K562 (cell line): Measurements from ENCODE around the gene KIF26A. TPM values are rescaled to one million over a fixed set of nuclear protein-coding genes. Genes with fewer than 3 reads are reported as not detected.

Source experiments
- ATAC-seq: fragments of 200-7000 bp; cut with Tn5 transposase; 3 replicates; pipeline ENCODE4 v1.9.1; 2020; ENCODE audit warnings: moderate library complexity
- BruUV-seq: library from RNA; stranded (reverse); fragments of 400-500 nt; replicated peaks from 2 replicates; lab custom pipeline; 2021; lab: Mats Ljungman, UMichigan
- CTCF ChIA-PET: fragments of 300-600 bp; formaldehyde crosslinking; extraction: SDS; loops from one replicate; lab custom pipeline; 2021; ENCODE audit warnings: low intra/inter-chr PET ratio; lab: Yijun Ruan, JAX
- POLR2A ChIA-PET: fragments of 300-600, 350-650 bp; sonication (Branson Sonifier 250); formaldehyde crosslinking; extraction: SDS; loops from one replicate; lab custom pipeline; 2021; ENCODE audit warnings: antibody characterized with exemption, inconsistent platforms; lab: Yijun Ruan, JAX
- DNase-seq, 4 experiments: peaks; one replicate each; pipeline versions ENCODE4 v3.0.0 to v3.0.0-alpha.2; 2011 to 2018; ENCODE audit warnings: low spot score in 3 of 4, mixed read lengths in 3 of 4; ENCODE audit errors: extremely low read depth in 1 of 4
- FAIRE-seq: peaks from 2 replicates; lab custom pipeline; 2011; peaks lifted over from hg19 to GRCh38; lab: Jason Lieb, UNC
- H2AFZ ChIP-seq: 2 replicates; pipeline ENCODE4 v1.6.0; 2011; ENCODE audit warnings: low read depth, low read length, control low read depth, inconsistent platforms
- H3K27ac ChIP-seq: fragments of 200-600 bp; 3 replicates; pipeline ENCODE4 v1.8.0; 2011; ENCODE audit warnings: low read depth, mild to moderate bottlenecking, control low read depth, inconsistent platforms, low read length, moderate library complexity, mixed read lengths; ENCODE audit errors: extremely low read depth
- H3K27me3 ChIP-seq, 2 experiments: fragments of 300-600 bp in 1 of 2; 2 replicates in 1 of 2; 3 replicates in 1 of 2; pipeline versions ENCODE4 v1.6.0 to v1.8.0; 2011; ENCODE audit warnings: inconsistent platforms in 2 of 2, low read length in 2 of 2, mild to moderate bottlenecking in 1 of 2, mixed read lengths in 1 of 2, moderate library complexity in 1 of 2; ENCODE audit not compliant: control insufficient read depth in 2 of 2, insufficient read depth in 2 of 2
- H3K36me3 ChIP-seq: fragments of 300-600 bp; 3 replicates; pipeline ENCODE4 v1.8.0; 2011; ENCODE audit warnings: mild to moderate bottlenecking, low read length, inconsistent platforms; ENCODE audit not compliant: control insufficient read depth, insufficient read depth
- H3K4me1 ChIP-seq, 2 experiments: fragments of 200-600 bp in 1 of 2; replicated peaks in 1 of 2; 2 replicates in 1 of 2; 3 replicates in 1 of 2; pipeline versions ENCODE4 v1.5.1 to v1.8.0; 2011; ENCODE audit warnings: inconsistent platforms in 2 of 2, low read length in 2 of 2, mild to moderate bottlenecking in 1 of 2, mixed read lengths in 1 of 2, moderate library complexity in 1 of 2; ENCODE audit not compliant: control insufficient read depth in 2 of 2, insufficient read depth in 2 of 2
- H3K4me2 ChIP-seq: 2 replicates; pipeline ENCODE4 v1.6.1; 2011; ENCODE audit warnings: low read length, control low read depth, inconsistent platforms, mixed read lengths; ENCODE audit not compliant: insufficient read depth
- H3K4me3 ChIP-seq: fragments of 200-600 bp; sonication (generic), shearing (Covaris generic); 2 replicates; pipeline ENCODE4 v1.5.1; 2016; ENCODE audit warnings: control low read depth, inconsistent platforms
- H3K79me2 ChIP-seq: fragments of 200-600 bp; 3 replicates; pipeline ENCODE4 v1.8.0; 2011; ENCODE audit warnings: low read length, inconsistent platforms; ENCODE audit not compliant: control insufficient read depth, insufficient read depth
- H3K9ac ChIP-seq, 2 experiments: 2 replicates each; pipeline versions ENCODE4 v1.6.0 to v1.6.1; 2011; ENCODE audit warnings: low read depth in 2 of 2, low read length in 2 of 2, control low read depth in 1 of 2, inconsistent platforms in 1 of 2, mild to moderate bottlenecking in 1 of 2, mixed read lengths in 1 of 2; ENCODE audit not compliant: insufficient read depth in 1 of 2
- H3K9me1 ChIP-seq: one replicate; pipeline ENCODE4 v1.6.0; 2011; ENCODE audit warnings: inconsistent platforms, mild to moderate bottlenecking, low read length, moderate library complexity; ENCODE audit not compliant: control insufficient read depth, insufficient read depth
- H3K9me3 ChIP-seq: replicated peaks from 2 replicates; pipeline ENCODE4 v1.5.1; 2011; ENCODE audit warnings: low read depth, low read length, inconsistent platforms; ENCODE audit not compliant: control insufficient read depth, insufficient read depth
- H4K20me1 ChIP-seq: replicated peaks from 2 replicates; pipeline ENCODE4 v1.6.1; 2011; ENCODE audit warnings: low read length, inconsistent platforms, mixed read lengths; ENCODE audit not compliant: control insufficient read depth, insufficient read depth
- BMI1 ChIP-seq: fragments of 150-350 bp; IDR thresholded peaks from 2 replicates; pipeline ENCODE4 v1.6.1; 2014; ENCODE audit warnings: low read length
- CREM ChIP-seq: IDR thresholded peaks from 2 replicates; pipeline ENCODE4 v1.6.1; 2014; ENCODE audit warnings: antibody characterized with exemption, low read depth
- CTCFL ChIP-seq: IDR thresholded peaks from 2 replicates; pipeline ENCODE4 v1.6.1; 2011; ENCODE audit warnings: borderline replicate concordance, low read depth, mild to moderate bottlenecking, moderate library complexity, low read length; ENCODE audit not compliant: insufficient read depth, poor library complexity, severe bottlenecking
- ERF ChIP-seq: fragments of 450-650 bp; formaldehyde crosslinking; IDR thresholded peaks from 2 replicates; pipeline ENCODE4 v1.4.0; 2020; ENCODE audit warnings: mild to moderate bottlenecking, mixed read lengths
- HNRNPL ChIP-seq: fragments of 200-400 bp; formaldehyde crosslinking; IDR thresholded peaks from 2 replicates; pipeline ENCODE4 v1.6.1; 2017; ENCODE audit warnings: low read depth, mild to moderate bottlenecking, low read length
- NFATC3 ChIP-seq: fragments of 450-650 bp; IDR thresholded peaks from 2 replicates; pipeline ENCODE4 v1.6.1; 2017; ENCODE audit warnings: mild to moderate bottlenecking
- TBP ChIP-seq: optimal IDR thresholded peaks from 2 replicates; pipeline ENCODE3; 2011; ENCODE audit warnings: low read depth, low read length, improper control_type of control experiment
- TEAD4 ChIP-seq, 2 experiments: sonication (generic) in 1 of 2; formaldehyde crosslinking in 1 of 2; IDR thresholded peaks; 2 replicates each; pipeline versions ENCODE4 v1.6.1 to v1.8.0; 2012 to 2022; ENCODE audit warnings: borderline replicate concordance in 1 of 2, inconsistent platforms in 1 of 2, low read length in 1 of 2, mild to moderate bottlenecking in 1 of 2, missing genetic modification reagents in 1 of 2
- U2AF2 ChIP-seq: fragments of 200-400 bp; formaldehyde crosslinking; optimal IDR thresholded peaks from 2 replicates; pipeline ENCODE3; 2017; ENCODE audit warnings: low read depth, mild to moderate bottlenecking, low read length
- ZNF197 ChIP-seq: fragments of 200-800 bp; sonication (Bioruptor generic); IDR thresholded peaks from 2 replicates; pipeline ENCODE4 v1.6.1; 2016; ENCODE audit warnings: low read depth, missing genetic modification characterization, missing compliant biosample characterization
- ZNF253 ChIP-seq: fragments of 250-450 bp; sonication (Bioruptor Pico); conservative IDR thresholded peaks from 2 replicates; pipeline ENCODE4 v1.6.1; 2021; ENCODE audit warnings: mild to moderate bottlenecking
- ZNF398 ChIP-seq: fragments of 250-450 bp; sonication (Bioruptor Pico); IDR thresholded peaks from 2 replicates; pipeline ENCODE4 v1.8.0; 2021; ENCODE audit warnings: moderate library complexity, mild to moderate bottlenecking, inconsistent platforms
- WGBS: fragments of 100-300 bp; shearing (Covaris generic); methylation state at CpG from one replicate; pipeline ENCODE4 v1.1.6; 2016; ENCODE audit warnings: low coverage, mixed read lengths; ENCODE audit not compliant: insufficient coverage; ENCODE audit errors: missing lambda C conversion rate; 5-methylcytosine and 5-hydroxymethylcytosine counted together
- in situ Hi-C: fragments of 300-500 bp; cut with MboI; formaldehyde crosslinking; loops from 4 replicates; pipeline ENCODE4 v1.15.0; 2018; ENCODE audit warnings: inconsistent platforms, mixed read lengths
- intact Hi-C: fragments of 100-400 bp; cut with micrococcal nuclease; formaldehyde crosslinking; loops from 2 replicates; pipeline ENCODE4 v1.14.2; 2022
- polyA plus RNA-seq, 8 experiments: library from polyadenylated mRNA; depleted of rRNA in 4 of 8; stranded (reverse) in 5 of 8; unstranded in 3 of 8; fragments of >200 nt; fragmentation: Nextera tagmentation in 2 of 8; fragmentation: Illumina TruSeq in 1 of 8; extraction: Ambion mirVana in 2 of 8; extraction: Trizol in 1 of 8; gene quantifications; 2 replicates each; pipeline versions ENCODE4 v1.2.1 to v1.2.3, GENCODE V29; 2011 to 2014; ENCODE audit warnings: inconsistent platforms in 1 of 8, missing spikeins in 1 of 8
- total RNA-seq, 7 experiments: library from RNA; depleted of rRNA in 6 of 7; stranded (reverse); fragments of >200 nt in 6 of 7; fragmentation: Illumina TruSeq in 2 of 7; extraction: Trizol in 2 of 7; gene quantifications; 2 replicates each; pipeline versions ENCODE4 v1.2.1 to v1.2.3, GENCODE V29; 2011 to 2021; ENCODE audit warnings: low replicate concordance in 1 of 7

KIF26A gene
- total and polyA plus RNA-seq, 9 of the 15 experiments (the other 6 are each of a cell fraction or from before 2014, with no cell fraction given), result 0.04 TPM; not detected in 8

DNA sequence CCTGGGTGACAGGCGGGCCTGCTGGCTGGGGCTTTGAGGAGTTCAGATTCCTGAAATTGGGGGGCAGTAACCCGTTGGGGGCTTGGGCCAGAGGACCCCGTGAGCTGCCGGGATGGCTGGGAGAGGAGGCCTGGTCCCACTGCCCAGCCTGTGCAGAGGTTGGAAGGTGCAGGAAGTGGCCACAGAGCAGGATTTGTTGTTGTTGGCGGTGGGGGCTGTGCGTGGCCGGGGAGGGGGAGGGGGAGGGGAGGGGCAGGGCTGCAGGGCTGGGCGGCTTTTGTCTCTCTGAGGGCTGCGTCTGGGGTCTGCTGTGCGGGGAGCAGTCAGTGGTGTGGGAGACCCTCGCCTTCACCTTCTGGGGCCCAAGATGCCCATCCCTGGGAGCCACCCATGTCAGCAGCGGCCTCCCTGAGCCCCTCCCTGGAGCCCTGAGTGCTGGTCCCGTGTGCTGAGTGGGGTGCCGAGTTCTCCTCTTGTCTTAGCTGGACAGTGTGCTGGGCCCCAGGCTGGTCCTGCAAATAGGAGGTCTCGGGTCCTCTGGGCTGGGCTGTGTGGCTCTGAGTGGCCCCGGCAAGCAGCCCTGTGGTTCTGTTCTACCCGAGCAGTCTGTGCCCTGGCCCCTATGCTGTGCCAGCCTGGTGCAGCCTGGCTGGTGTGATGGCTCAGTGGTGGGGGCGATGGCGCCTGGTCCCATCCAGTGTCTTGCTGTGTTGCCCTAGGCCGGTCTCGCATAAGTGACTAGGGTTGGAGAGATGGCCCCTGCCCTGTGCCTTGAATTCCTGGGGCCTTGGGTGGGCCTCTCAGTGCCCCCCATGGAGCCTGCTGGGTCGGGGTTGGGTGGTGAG, 10.3 kb downstream of the KIF26A start:
- 18% methylated on average over 10 of the region's 22 CpGs for WGBS
- ChIA-PET CTCF (no interaction called here), POLR2A (interaction anchor here (0.6 kb wide), 1 partner anchor 148 kb away, joined by 4 read pairs; no protein-coding TSS in a partner anchor)
- Histone ChIP-seq H3K36me3 (no peaks in the 10 kb centered on the region), H3K79me2 (no peaks in the 10 kb centered on the region), H3K4me1 (peaks cover 0 to 16% of the 10 kb centered on the region in 2 experiments; a peak in 2 of 5 replicates), H4K20me1 (no peaks in the 10 kb centered on the region), H3K4me3 (no peak overlapping the region), H3K27me3 (peaks cover 0 to 34% of the 10 kb centered on the region in 2 experiments; a peak in 2 of 5 replicates), H3K9ac (no peak overlapping the region), H3K9me1 (no peaks in the 10 kb centered on the region), H3K9me3 (no peaks in the 10 kb centered on the region), H3K4me2 (no peak overlapping the region), H3K27ac (no peak overlapping the region), H2AFZ (no peak overlapping the region)
- FAIRE-seq (no peak), DNase-seq (no peak), ATAC-seq (no peak)
- BruUV-seq, result no TSS peak
- no peak for TF ChIP-seq CTCFL
- no peak for TF ChIP-seq TEAD4 (IDR thresholded peaks at IDR 0.05; ENCODE audit: low read length)
- TF ChIP-seq TEAD4 (CRISPR knock-in tag; IDR thresholded peaks at IDR 0.05; ENCODE audit: borderline replicate concordance), result no peak
- TF ChIP-seq HNRNPL, result no peak
- no peak for TF ChIP-seq TBP
- TF ChIP-seq NFATC3, result no peak
- TF ChIP-seq ZNF253 (CRISPR knock-in tag), result no peak
- TF ChIP-seq BMI1, result no peak
- no peak for TF ChIP-seq ERF
- no peak for TF ChIP-seq U2AF2
- TF ChIP-seq ZNF197 (CRISPR knock-in tag), result no peak
- TF ChIP-seq ZNF398, result no peak
- no peak for TF ChIP-seq CREM
- intact Hi-C loops (no loop called here), in situ Hi-C loops (no loop called here)
